Glomerular endothelial cell (primary cell): Measurements from ENCODE around the gene KRTAP2-3. TPM values are rescaled to one million over a fixed set of nuclear protein-coding genes. Genes with fewer than 3 reads are reported as not detected.
"Not testable (repeated sequence)": the region's sequence is repeated elsewhere in the genome, so short reads cannot be mapped to it uniquely, and the experiment has no call there.

Experiments
- DNase-seq: peaks from one replicate; pipeline ENCODE4 v3.0.0-alpha.2; 2011; ENCODE audit warnings: low read depth, low spot score; ENCODE audit errors: extremely low read depth
- total RNA-seq: library from RNA; depleted of rRNA; stranded (reverse); fragments of >200 nt; gene quantifications from 2 replicates; pipeline ENCODE4 v1.2.3, GENCODE V29; 2015

The KRTAP2-3 gene
- total RNA-seq, 1 donor from 2014 or later: 5.4 TPM

- DNase-seq: no peak
Observed at GRCh38 chr17:41069031-41069430, 9.1 kb upstream of the KRTAP2-3 start.

GRCh38 chr17:41067281-41067680 lies 7.4 kb upstream of the KRTAP2-3 start:
- DNase-seq: no peak

- DNase-seq: no peak
Observed at GRCh38 chr17:41065829-41066624, 6.1 kb upstream of the KRTAP2-3 start, which contains the start of gene KRTAP2-4. KRTAP2-4 (minus strand) TSS chr17:41065879; CDS start chr17:41065845, 34 bp downstream.

GRCh38 chr17:41065016-41065689 lies 5.2 kb upstream of the KRTAP2-3 start:
- DNase-seq: not testable (repeated sequence)

GRCh38 chr17:41064301-41064700 lies 4.4 kb upstream of the KRTAP2-3 start:
- no peak for DNase-seq

- DNase-seq: no peak
Observed at GRCh38 chr17:41063449-41063848, 3.5 kb upstream of the KRTAP2-3 start.

- no peak for DNase-seq
Observed at GRCh38 chr17:41061964-41062363, 2.0 kb upstream of the KRTAP2-3 start.

GRCh38 chr17:41059276-41060051 lies 450 bp downstream of the KRTAP2-3 start:
- DNase-seq: not testable (repeated sequence)

- DNase-seq: no peak
Observed at GRCh38 chr17:41058741-41059140, 1.2 kb downstream of the KRTAP2-3 start.

- DNase-seq: no peak
Observed at GRCh38 chr17:41057547-41057946, 2.4 kb downstream of the KRTAP2-3 start.

- DNase-seq: not testable (repeated sequence)
Observed at GRCh38 chr17:41055130-41055529, 4.8 kb downstream of the KRTAP2-3 start, which contains the start of gene KRTAP2-2. KRTAP2-2 (minus strand) TSS chr17:41055230; CDS start chr17:41055211, 19 bp downstream.

- not testable (repeated sequence) for DNase-seq
Observed at GRCh38 chr17:41054556-41054955, 5.4 kb downstream of the KRTAP2-3 start.

GRCh38 chr17:41054025-41054424 lies 5.9 kb downstream of the KRTAP2-3 start:
- DNase-seq: no peak

GRCh38 chr17:41052566-41052965 lies 7.3 kb downstream of the KRTAP2-3 start:
- no peak for DNase-seq

GRCh38 chr17:41049110-41049509 lies 10.8 kb downstream of the KRTAP2-3 start:
- no peak for DNase-seq

GRCh38 chr17:41048441-41048840 lies 11.5 kb downstream of the KRTAP2-3 start:
- DNase-seq: no peak

- not testable (repeated sequence) for DNase-seq
Observed at GRCh38 chr17:41046735-41047465, 13.0 kb downstream of the KRTAP2-3 start, which contains the start of gene KRTAP2-1. KRTAP2-1 (minus strand) TSS chr17:41047316; CDS start chr17:41047267, 49 bp downstream.

- no peak for DNase-seq
Observed at GRCh38 chr17:41042953-41043352, 17.0 kb downstream of the KRTAP2-3 start.

GRCh38 chr17:41040783-41041571 lies 18.9 kb downstream of the KRTAP2-3 start, which contains the start of gene KRTAP1-1:
KRTAP1-1 (minus strand) TSS chr17:41041450; CDS start chr17:41041397, 53 bp downstream.
- not testable (repeated sequence) for DNase-seq
